ENCODE data around the gene KIF6. TPM values are rescaled to one million over a fixed set of nuclear protein-coding genes. Genes with fewer than 3 reads are reported as not detected.

KIF6 gene
- total and polyA plus RNA-seq, 4 donors = 2.0 to 4.8 (median 2.9) TPM

GRCh38 chr6:39362487-39362865, 362.7 kb downstream of the KIF6 start:
- WGBS (ENCODE audit: insufficient coverage) = 83% methylated on average over 1 of the region's 3 CpGs
- peak overlapping the region; percentile 63 for H3K27ac ChIP-seq (ENCODE audit: low read depth, low read length)
- no peaks in the 10 kb centered on the region for H3K9me3 ChIP-seq (ENCODE audit: control insufficient read depth, insufficient read depth, low read length)
- H3K36me3 ChIP-seq (ENCODE audit: control insufficient read depth, insufficient read depth, low read length) = no peaks in the 10 kb centered on the region
- H3K4me1 ChIP-seq (ENCODE audit: control insufficient read depth, insufficient read depth, low read length) = peaks cover 43% of the 10 kb centered on the region
- no peak overlapping the region for H3K4me3 ChIP-seq (ENCODE audit: low read depth, low read length)
- H3K27me3 ChIP-seq (ENCODE audit: control insufficient read depth, insufficient read depth, low read length) = no peaks in the 10 kb centered on the region
- peak in 2 of 6 donors; percentile 65 to 79 for DNase-seq (ENCODE audit: low read depth in 4 of 6, low spot score in 6 of 6)

GRCh38 chr6:39361657-39362486, 363.3 kb downstream of the KIF6 start:
- H3K9me3 ChIP-seq (ENCODE audit: control insufficient read depth, insufficient read depth, low read length) = no peaks in the 10 kb centered on the region
- H3K4me1 ChIP-seq (ENCODE audit: control insufficient read depth, insufficient read depth, low read length) = peaks cover 37% of the 10 kb centered on the region
- no peak overlapping the region for H3K4me3 ChIP-seq (ENCODE audit: low read depth, low read length)
- H3K27ac ChIP-seq (ENCODE audit: low read depth, low read length) = peak overlapping the region; percentile 63
- H3K36me3 ChIP-seq (ENCODE audit: control insufficient read depth, insufficient read depth, low read length) = no peaks in the 10 kb centered on the region
- 31% methylated on average over 18 of the region's 21 CpGs for WGBS (ENCODE audit: insufficient coverage)
- DNase-seq (ENCODE audit: low read depth in 4 of 6, low spot score in 6 of 6) = peak; percentile 63 to 96 (median 78)
- H3K27me3 ChIP-seq (ENCODE audit: control insufficient read depth, insufficient read depth, low read length) = no peaks in the 10 kb centered on the region

GRCh38 chr6:39360378-39360777, 364.8 kb downstream of the KIF6 start:
- H3K4me1 ChIP-seq (ENCODE audit: control insufficient read depth, insufficient read depth, low read length) = peaks cover 28% of the 10 kb centered on the region
- H3K9me3 ChIP-seq (ENCODE audit: control insufficient read depth, insufficient read depth, low read length) = no peaks in the 10 kb centered on the region
- H3K27ac ChIP-seq (ENCODE audit: low read depth, low read length) = no peak overlapping the region
- WGBS (ENCODE audit: insufficient coverage) = 88% methylated on average over 8 of the region's 9 CpGs
- no peaks in the 10 kb centered on the region for H3K36me3 ChIP-seq (ENCODE audit: control insufficient read depth, insufficient read depth, low read length)
- no peak for DNase-seq (ENCODE audit: low read depth in 4 of 6, low spot score in 6 of 6)
- H3K27me3 ChIP-seq (ENCODE audit: control insufficient read depth, insufficient read depth, low read length) = no peaks in the 10 kb centered on the region
- no peak overlapping the region for H3K4me3 ChIP-seq (ENCODE audit: low read depth, low read length)

- Histone ChIP-seq H3K27me3 (ENCODE audit: control insufficient read depth, insufficient read depth, low read length) (no peaks in the 10 kb centered on the region), H3K9me3 (ENCODE audit: control insufficient read depth, insufficient read depth, low read length) (no peaks in the 10 kb centered on the region), H3K36me3 (ENCODE audit: control insufficient read depth, insufficient read depth, low read length) (no peaks in the 10 kb centered on the region), H3K27ac (ENCODE audit: low read depth, low read length) (no peak overlapping the region), H3K4me3 (ENCODE audit: low read depth, low read length) (no peak overlapping the region), H3K4me1 (ENCODE audit: control insufficient read depth, insufficient read depth, low read length) (peaks cover 25% of the 10 kb centered on the region)
- WGBS (ENCODE audit: insufficient coverage) = 78% methylated on average over 6 of the region's 7 CpGs
- DNase-seq (ENCODE audit: low read depth in 4 of 6, low spot score in 6 of 6) = peak in 2 of 6 donors; percentile 74 to 85
These were observed 367.1 kb downstream of the KIF6 start for GRCh38 chr6:39357998-39358686.

- H3K27ac ChIP-seq (ENCODE audit: low read depth, low read length) = no peak overlapping the region
- H3K4me1 ChIP-seq (ENCODE audit: control insufficient read depth, insufficient read depth, low read length) = peaks cover 10% of the 10 kb centered on the region
- H3K4me3 ChIP-seq (ENCODE audit: low read depth, low read length) = no peak overlapping the region
- no peaks in the 10 kb centered on the region for H3K9me3 ChIP-seq (ENCODE audit: control insufficient read depth, insufficient read depth, low read length)
- no peaks in the 10 kb centered on the region for H3K27me3 ChIP-seq (ENCODE audit: control insufficient read depth, insufficient read depth, low read length)
- 87% methylated on average over 7 of the region's 7 CpGs for WGBS (ENCODE audit: insufficient coverage)
- no peak for DNase-seq (ENCODE audit: low read depth in 4 of 6, low spot score in 6 of 6)
- no peaks in the 10 kb centered on the region for H3K36me3 ChIP-seq (ENCODE audit: control insufficient read depth, insufficient read depth, low read length)
These were observed 371.4 kb downstream of the KIF6 start for GRCh38 chr6:39353698-39354315.

- no peak overlapping the region for H3K4me3 ChIP-seq (ENCODE audit: low read depth, low read length)
- H3K36me3 ChIP-seq (ENCODE audit: control insufficient read depth, insufficient read depth, low read length) = no peaks in the 10 kb centered on the region
- H3K4me1 ChIP-seq (ENCODE audit: control insufficient read depth, insufficient read depth, low read length) = peaks cover 9% of the 10 kb centered on the region
- H3K9me3 ChIP-seq (ENCODE audit: control insufficient read depth, insufficient read depth, low read length) = no peaks in the 10 kb centered on the region
- 88% methylated on average over 10 of the region's 13 CpGs for WGBS (ENCODE audit: insufficient coverage)
- no peaks in the 10 kb centered on the region for H3K27me3 ChIP-seq (ENCODE audit: control insufficient read depth, insufficient read depth, low read length)
- no peak for DNase-seq (ENCODE audit: low read depth in 4 of 6, low spot score in 6 of 6)
- H3K27ac ChIP-seq (ENCODE audit: low read depth, low read length) = no peak overlapping the region
These were observed 374.3 kb downstream of the KIF6 start for GRCh38 chr6:39350723-39351505.

- DNase-seq (ENCODE audit: low read depth in 4 of 6, low spot score in 6 of 6) = no peak
- WGBS (ENCODE audit: insufficient coverage) = 94% methylated on average over 15 of the region's 15 CpGs
- no peaks in the 10 kb centered on the region for H3K9me3 ChIP-seq (ENCODE audit: control insufficient read depth, insufficient read depth, low read length)
- peaks cover 16% of the 10 kb centered on the region for H3K4me1 ChIP-seq (ENCODE audit: control insufficient read depth, insufficient read depth, low read length)
- H3K27ac ChIP-seq (ENCODE audit: low read depth, low read length) = no peak overlapping the region
- H3K36me3 ChIP-seq (ENCODE audit: control insufficient read depth, insufficient read depth, low read length) = no peaks in the 10 kb centered on the region
- no peaks in the 10 kb centered on the region for H3K27me3 ChIP-seq (ENCODE audit: control insufficient read depth, insufficient read depth, low read length)
- no peak overlapping the region for H3K4me3 ChIP-seq (ENCODE audit: low read depth, low read length)
These were observed 376.5 kb downstream of the KIF6 start for GRCh38 chr6:39348740-39349139.

- peak in 3 of 6 donors; percentile 66 to 92 (median 86) for DNase-seq (ENCODE audit: low read depth in 4 of 6, low spot score in 6 of 6)
- peaks cover 16% of the 10 kb centered on the region for H3K4me1 ChIP-seq (ENCODE audit: control insufficient read depth, insufficient read depth, low read length)
- no peak overlapping the region for H3K4me3 ChIP-seq (ENCODE audit: low read depth, low read length)
- WGBS (ENCODE audit: insufficient coverage) = 33% methylated on average over 8 of the region's 9 CpGs
- H3K27ac ChIP-seq (ENCODE audit: low read depth, low read length) = no peak overlapping the region
- no peaks in the 10 kb centered on the region for H3K36me3 ChIP-seq (ENCODE audit: control insufficient read depth, insufficient read depth, low read length)
- H3K9me3 ChIP-seq (ENCODE audit: control insufficient read depth, insufficient read depth, low read length) = no peaks in the 10 kb centered on the region
- no peaks in the 10 kb centered on the region for H3K27me3 ChIP-seq (ENCODE audit: control insufficient read depth, insufficient read depth, low read length)
These were observed 377.2 kb downstream of the KIF6 start for GRCh38 chr6:39347906-39348585.

GRCh38 chr6:39347206-39347605, 378.0 kb downstream of the KIF6 start:
- Histone ChIP-seq H3K27ac (ENCODE audit: low read depth, low read length) (no peak overlapping the region), H3K4me3 (ENCODE audit: low read depth, low read length) (no peak overlapping the region)
- 98% methylated on average over 5 of the region's 6 CpGs for WGBS (ENCODE audit: insufficient coverage)

More at GRCh38 chr6:39347206-39347605, 378.0 kb downstream of the KIF6 start:
- no peak for DNase-seq (ENCODE audit: low read depth in 4 of 6, low spot score in 6 of 6)
- no peaks in the 10 kb centered on the region for H3K9me3 ChIP-seq (ENCODE audit: control insufficient read depth, insufficient read depth, low read length)
- no peaks in the 10 kb centered on the region for H3K27me3 ChIP-seq (ENCODE audit: control insufficient read depth, insufficient read depth, low read length)
- peaks cover 22% of the 10 kb centered on the region for H3K4me1 ChIP-seq (ENCODE audit: control insufficient read depth, insufficient read depth, low read length)
- H3K36me3 ChIP-seq (ENCODE audit: control insufficient read depth, insufficient read depth, low read length) = no peaks in the 10 kb centered on the region
